GM19328 (cell line): ENCODE data around the gene TMEM229B.

Experiments used
- ATAC-seq: cut with Tn5 transposase; IDR thresholded peaks from one replicate; pipeline ENCODE4 v1.9.1; 2021; ENCODE audit warnings: mild to moderate bottlenecking, moderate library complexity; ENCODE audit not compliant: unreplicated experiment

TMEM229B gene

GRCh38 chr14:67490196-67490595 is 1.7 kb upstream of the TMEM229B start:
- ATAC-seq: no peak

GRCh38 chr14:67487332-67487731 is 1.2 kb downstream of the TMEM229B start:
- ATAC-seq: no peak

DNA sequence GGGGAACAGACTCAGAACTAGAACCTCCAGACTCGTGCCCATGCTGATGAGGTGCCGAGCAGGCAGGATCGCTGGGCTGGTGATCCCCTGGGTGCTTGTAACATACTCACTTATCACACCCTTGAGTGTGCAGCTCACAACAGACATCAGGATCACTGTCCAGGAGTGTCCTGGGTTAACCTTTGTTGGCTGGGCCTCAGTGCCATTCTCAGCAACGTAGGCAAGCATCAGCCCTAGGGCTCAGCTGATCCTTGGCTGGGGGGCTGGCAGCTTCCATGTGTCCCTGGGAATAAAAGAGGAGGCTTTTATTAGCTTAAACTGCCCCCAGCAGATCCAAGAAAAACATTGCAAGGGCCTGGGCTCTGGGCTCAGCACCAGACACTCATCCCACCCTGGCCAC is 1.6 kb downstream of the TMEM229B start:
- no peak for ATAC-seq

GRCh38 chr14:67485501-67486095 is 2.9 kb downstream of the TMEM229B start:
- ATAC-seq: no peak

- no peak for ATAC-seq
These were observed 4.8 kb downstream of the TMEM229B start for GRCh38 chr14:67483579-67484285.

DNA sequence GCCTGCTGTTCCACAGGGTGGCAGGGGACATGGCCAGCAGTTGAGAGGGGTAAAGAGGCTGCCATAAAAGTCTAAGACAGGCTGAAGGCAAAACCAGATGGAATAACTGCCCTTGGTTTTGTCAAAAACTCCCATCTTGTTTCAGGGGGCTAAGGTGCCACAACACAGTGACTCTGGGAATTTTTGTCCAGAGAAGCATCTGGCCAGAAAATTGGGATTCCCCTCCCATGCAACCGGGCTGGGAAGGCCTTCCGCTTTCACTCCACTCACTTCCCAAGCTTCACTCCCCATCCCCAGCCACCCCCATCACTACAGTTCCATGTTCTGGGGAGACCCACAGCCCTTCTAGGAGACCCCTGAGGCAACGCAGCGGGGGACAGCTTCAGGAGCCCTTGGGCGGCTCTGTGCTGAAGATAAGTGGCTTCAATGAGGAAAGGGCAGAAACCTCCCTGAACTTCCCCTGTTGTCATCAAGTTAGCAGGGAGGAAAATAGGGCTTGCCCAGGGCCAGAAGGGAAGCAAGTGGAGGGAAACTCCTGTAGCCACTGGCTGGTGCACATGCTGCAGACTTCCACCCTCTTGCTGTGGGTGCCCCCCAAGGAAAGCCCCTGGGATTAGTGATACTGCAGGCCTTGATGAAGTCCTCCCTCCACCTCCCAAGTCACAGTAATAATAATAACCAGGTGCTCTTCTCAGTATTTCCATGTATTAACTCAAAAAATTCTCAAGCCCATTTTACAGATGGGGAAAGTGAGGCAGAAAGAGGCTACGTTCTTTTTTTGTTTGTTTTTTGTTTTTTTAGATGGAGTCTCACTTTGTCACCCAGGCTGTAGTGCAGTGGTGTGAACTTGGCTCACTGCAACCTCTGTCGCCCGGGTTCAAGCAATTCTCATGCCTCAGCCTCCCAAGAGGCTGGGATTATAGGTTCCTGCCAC is 6.0 kb downstream of the TMEM229B start:
- ATAC-seq: no peak

- no peak for ATAC-seq
These were observed 8.5 kb downstream of the TMEM229B start for GRCh38 chr14:67480011-67480410.

DNA sequence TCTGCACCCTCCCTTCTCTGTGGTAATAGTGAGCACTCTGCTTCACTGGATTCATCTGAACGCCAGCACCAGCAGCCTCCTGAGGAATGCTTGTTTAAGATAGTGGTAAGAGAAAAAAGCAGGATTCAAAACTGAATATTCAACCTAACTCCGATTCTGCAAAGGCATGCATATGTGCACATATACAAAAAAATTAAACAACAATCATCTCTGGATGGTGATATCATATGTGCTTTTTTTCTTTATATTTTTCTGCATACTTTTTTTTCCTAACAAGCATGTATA is 9.8 kb downstream of the TMEM229B start:
- no peak for ATAC-seq

- ATAC-seq: no peak
These were observed 10.4 kb downstream of the TMEM229B start for GRCh38 chr14:67477926-67478799.

DNA sequence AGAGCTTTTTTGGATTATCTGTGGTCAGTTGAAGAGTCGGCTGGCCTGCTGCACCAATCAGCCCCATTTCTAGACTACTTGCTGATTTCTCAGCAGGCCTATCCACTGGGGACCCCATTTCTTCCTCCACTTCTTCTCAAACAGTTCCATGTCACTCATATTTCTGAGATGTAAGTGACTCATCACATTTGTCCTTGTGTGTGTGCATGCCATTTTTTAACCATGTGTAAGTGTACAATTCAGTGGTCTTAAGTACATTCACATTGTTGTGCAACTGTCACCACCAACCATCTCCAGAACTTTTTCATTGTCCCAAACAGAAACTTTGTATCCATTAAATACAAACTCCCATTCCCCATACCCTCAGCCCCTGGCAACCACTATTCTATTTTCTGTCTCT is 14.2 kb downstream of the TMEM229B start:
- ATAC-seq: no peak

- ATAC-seq: no peak
These were observed 15.0 kb downstream of the TMEM229B start for GRCh38 chr14:67473290-67474082.

GRCh38 chr14:67472726-67473125 is 15.8 kb downstream of the TMEM229B start:
- ATAC-seq: no peak

DNA sequence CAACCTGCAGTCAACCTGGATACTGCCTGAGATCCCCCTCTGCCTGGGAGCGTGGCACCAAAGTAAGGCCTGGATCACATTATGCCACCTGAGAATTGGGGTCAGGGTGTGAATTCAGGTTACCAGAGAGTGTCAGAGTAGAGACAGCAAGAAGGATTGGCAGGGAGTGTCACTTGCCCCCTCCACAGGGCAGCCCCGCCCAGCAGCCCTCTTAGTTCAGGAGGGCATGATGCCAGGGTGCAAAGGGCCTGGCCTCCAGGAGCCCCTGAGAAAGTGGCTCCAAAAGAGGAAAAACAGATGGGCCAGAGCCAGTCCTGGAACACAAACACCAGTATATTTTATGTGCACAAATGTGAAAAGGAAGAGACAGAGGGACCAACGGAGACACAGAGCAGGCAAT is 18.6 kb downstream of the TMEM229B start:
- ATAC-seq: no peak

GRCh38 chr14:67468378-67468730 is 20.2 kb downstream of the TMEM229B start:
- ATAC-seq: no peak

DNA sequence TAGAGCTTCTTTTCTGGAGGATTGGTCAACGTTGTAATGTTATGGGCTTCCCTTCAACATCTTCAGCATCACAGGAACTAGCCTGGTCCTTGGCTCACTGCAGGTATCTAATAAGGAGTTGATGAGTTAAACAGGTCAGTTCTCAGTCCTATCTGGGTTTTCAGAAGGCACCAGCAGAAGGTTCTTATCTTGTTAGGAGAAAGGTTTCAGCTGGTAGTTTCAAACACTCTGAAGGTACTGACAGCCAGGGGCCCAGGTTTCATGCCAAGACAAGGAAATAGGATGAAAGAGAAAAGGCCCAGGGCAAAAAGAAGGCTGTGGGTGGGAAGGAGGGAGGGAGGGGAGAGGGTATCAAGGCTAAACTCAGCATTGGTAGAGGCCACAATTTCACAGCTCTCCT is 21.4 kb downstream of the TMEM229B start:
- ATAC-seq: no peak

GRCh38 chr14:67464879-67465278 is 23.6 kb downstream of the TMEM229B start:
- ATAC-seq: no peak

GRCh38 chr14:67464377-67464776 is 24.1 kb downstream of the TMEM229B start:
- ATAC-seq: no peak

GRCh38 chr14:67463900-67464299 is 24.6 kb downstream of the TMEM229B start:
- ATAC-seq: no peak

DNA sequence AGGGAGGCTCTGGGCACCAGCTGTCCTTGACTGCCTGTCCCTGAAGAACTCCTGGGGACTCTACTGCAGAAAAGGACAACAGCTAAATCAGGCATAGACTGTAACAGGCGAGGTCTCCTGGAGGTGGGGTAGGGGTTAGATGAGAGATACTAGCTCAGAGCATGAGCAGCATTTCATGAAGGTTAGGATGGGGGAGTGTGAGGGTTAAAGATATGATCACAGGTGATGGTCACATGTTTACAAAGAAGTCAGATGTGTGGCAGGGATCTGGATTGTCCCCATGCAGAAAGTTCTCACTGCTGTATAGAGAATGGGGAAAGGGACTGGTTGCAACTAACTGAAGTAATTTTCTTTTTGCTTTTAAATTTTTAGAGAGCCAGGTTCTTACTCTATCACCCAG is 26.5 kb downstream of the TMEM229B start:
- ATAC-seq: no peak

- no peak for ATAC-seq
These were observed 27.1 kb downstream of the TMEM229B start for GRCh38 chr14:67461341-67461985.
